MCF 10A (cell line): ENCODE results near the gene SH2D4B. TPM values are rescaled to one million over a fixed set of nuclear protein-coding genes. Genes with fewer than 3 reads are reported as not detected.

Experiments used
- BruUV-seq: library from RNA; stranded (reverse); fragments of 400-500 nt; replicated peaks from 2 replicates; lab custom pipeline; 2021; lab: Mats Ljungman, UMichigan
- CTCF ChIA-PET: fragments of 300-600 bp; sonication (Branson Sonifier 250); formaldehyde crosslinking; extraction: SDS; loops from one replicate; lab custom pipeline; 2021; ENCODE audit warnings: antibody characterized with exemption, inconsistent platforms; lab: Yijun Ruan, JAX
- POLR2A ChIA-PET: fragments of 300-600, 350-650 bp; sonication (Branson Sonifier 250); formaldehyde crosslinking; extraction: SDS; loops from one replicate; lab custom pipeline; 2020; ENCODE audit warnings: antibody characterized with exemption, inconsistent platforms; lab: Yijun Ruan, JAX
- DNase-seq: peaks from one replicate; pipeline ENCODE4 v3.0.0-alpha.2; 2018; ENCODE audit not compliant: unreplicated experiment
- H3K27ac Mint-ChIP-seq: one replicate; pipeline ENCODE4 v1.8.0; 2022; ENCODE audit warnings: mild to moderate bottlenecking, low read depth, mixed read lengths; ENCODE audit not compliant: unreplicated experiment
- H3K27me3 Mint-ChIP-seq: one replicate; pipeline ENCODE4 v1.8.0; 2022; ENCODE audit warnings: mixed read lengths; ENCODE audit not compliant: insufficient read depth, unreplicated experiment
- H3K36me3 Mint-ChIP-seq: one replicate; pipeline ENCODE4 v1.8.0; 2022; ENCODE audit warnings: mild to moderate bottlenecking, moderate library complexity, mixed read lengths; ENCODE audit not compliant: insufficient read depth, unreplicated experiment
- H3K4me1 Mint-ChIP-seq: one replicate; pipeline ENCODE4 v1.8.0; 2022; ENCODE audit warnings: mixed read lengths; ENCODE audit not compliant: insufficient read depth, unreplicated experiment
- H3K4me3 Mint-ChIP-seq: one replicate; pipeline ENCODE4 v1.8.0; 2022; ENCODE audit warnings: mild to moderate bottlenecking, moderate library complexity, mixed read lengths; ENCODE audit not compliant: unreplicated experiment
- H3K9me3 Mint-ChIP-seq: one replicate; pipeline ENCODE4 v1.8.0; 2022; ENCODE audit warnings: mixed read lengths; ENCODE audit not compliant: unreplicated experiment
- intact Hi-C: fragments of 100-400 bp; cut with micrococcal nuclease; formaldehyde crosslinking; loops from 2 replicates; pipeline ENCODE4 v1.14.1; 2022
- total RNA-seq: library from RNA; stranded (reverse); gene quantifications from 2 replicates; pipeline ENCODE4 v1.2.3, GENCODE V29; 2022
- TF ChIP-seq, protein P1 (sequence below): fragments of 200-600 bp; IDR thresholded peaks from one replicate; pipeline ENCODE4 v1.8.0; 2022; ENCODE audit warnings: antibody characterized with exemption, mild to moderate bottlenecking; ENCODE audit not compliant: unreplicated experiment

The SH2D4B gene
- total RNA-seq, 1 experiment from 2014 or later, result not detected

GRCh38 chr10:80685355-80685754, 147.7 kb downstream of the SH2D4B start:
- intact Hi-C loops, result no loop called here
- POLR2A ChIA-PET, result interaction anchor here (0.6 kb wide), 1 partner anchor 180 kb away, joined by 3 read pairs; no protein-coding TSS in a partner anchor
- TF ChIP-seq, protein P1, sequence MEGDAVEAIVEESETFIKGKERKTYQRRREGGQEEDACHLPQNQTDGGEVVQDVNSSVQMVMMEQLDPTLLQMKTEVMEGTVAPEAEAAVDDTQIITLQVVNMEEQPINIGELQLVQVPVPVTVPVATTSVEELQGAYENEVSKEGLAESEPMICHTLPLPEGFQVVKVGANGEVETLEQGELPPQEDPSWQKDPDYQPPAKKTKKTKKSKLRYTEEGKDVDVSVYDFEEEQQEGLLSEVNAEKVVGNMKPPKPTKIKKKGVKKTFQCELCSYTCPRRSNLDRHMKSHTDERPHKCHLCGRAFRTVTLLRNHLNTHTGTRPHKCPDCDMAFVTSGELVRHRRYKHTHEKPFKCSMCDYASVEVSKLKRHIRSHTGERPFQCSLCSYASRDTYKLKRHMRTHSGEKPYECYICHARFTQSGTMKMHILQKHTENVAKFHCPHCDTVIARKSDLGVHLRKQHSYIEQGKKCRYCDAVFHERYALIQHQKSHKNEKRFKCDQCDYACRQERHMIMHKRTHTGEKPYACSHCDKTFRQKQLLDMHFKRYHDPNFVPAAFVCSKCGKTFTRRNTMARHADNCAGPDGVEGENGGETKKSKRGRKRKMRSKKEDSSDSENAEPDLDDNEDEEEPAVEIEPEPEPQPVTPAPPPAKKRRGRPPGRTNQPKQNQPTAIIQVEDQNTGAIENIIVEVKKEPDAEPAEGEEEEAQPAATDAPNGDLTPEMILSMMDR, result no peak
- no peaks in the 10 kb centered on the region for H3K9me3 Mint-ChIP-seq
- H3K4me1 Mint-ChIP-seq, result no peaks in the 10 kb centered on the region
- no peak overlapping the region for H3K4me3 Mint-ChIP-seq
- CTCF ChIA-PET, result interaction anchor here (0.8 to 1.8 kb wide), 5 partner anchors 8 to 23 kb away, joined by 3 to 6 read pairs (median 3); no protein-coding TSS in a partner anchor
- H3K36me3 Mint-ChIP-seq, result no peaks in the 10 kb centered on the region
- peaks cover 15% of the 10 kb centered on the region for H3K27me3 Mint-ChIP-seq
- DNase-seq, result no peak
- BruUV-seq, result no TSS peak
- no peak overlapping the region for H3K27ac Mint-ChIP-seq

GRCh38 chr10:80686734-80687475, 149.2 kb downstream of the SH2D4B start:
- H3K36me3 Mint-ChIP-seq, result no peaks in the 10 kb centered on the region
- no peak for DNase-seq
- H3K27me3 Mint-ChIP-seq, result peaks cover 30% of the 10 kb centered on the region
- no TSS peak for BruUV-seq
- ChIA-PET POLR2A (no interaction called here), CTCF (interaction anchor here (0.6 to 1.1 kb wide), 7 partner anchors 11 to 509 kb away, joined by 3 to 5 read pairs (median 3); no protein-coding TSS in a partner anchor)
- intact Hi-C loops, result no loop called here
- TF ChIP-seq, protein P1, result no peak
- H3K4me3 Mint-ChIP-seq, result no peak overlapping the region
- no peaks in the 10 kb centered on the region for H3K9me3 Mint-ChIP-seq
- H3K4me1 Mint-ChIP-seq, result no peaks in the 10 kb centered on the region
- H3K27ac Mint-ChIP-seq, result no peak overlapping the region

DNA sequence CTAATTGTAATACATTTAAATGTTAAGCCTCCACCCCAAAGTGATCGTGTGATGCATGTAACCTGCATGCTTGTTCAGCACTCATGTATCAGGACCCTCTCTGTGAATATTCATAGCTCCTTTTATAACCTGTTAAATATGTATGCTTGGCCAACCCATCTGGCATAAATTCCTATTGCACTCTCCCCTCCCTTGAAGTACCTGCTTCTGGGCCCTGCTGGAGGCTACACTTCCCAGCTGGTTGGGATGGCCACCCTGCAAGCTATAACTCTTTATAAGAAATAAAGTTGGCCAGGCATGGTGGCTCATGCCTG, 149.7 kb downstream of the SH2D4B start:
- BruUV-seq, result no TSS peak
- H3K4me3 Mint-ChIP-seq, result no peak overlapping the region
- intact Hi-C loops, result no loop called here
- no peaks in the 10 kb centered on the region for H3K9me3 Mint-ChIP-seq
- no peaks in the 10 kb centered on the region for H3K4me1 Mint-ChIP-seq
- POLR2A ChIA-PET, result no interaction called here
- DNase-seq, result no peak
- TF ChIP-seq, protein P1, result no peak
- CTCF ChIA-PET, result interaction anchor here (0.6 to 1.0 kb wide), 6 partner anchors 10 to 508 kb away, joined by 3 to 5 read pairs (median 3); no protein-coding TSS in a partner anchor
- no peak overlapping the region for H3K27ac Mint-ChIP-seq
- peaks cover 36% of the 10 kb centered on the region for H3K27me3 Mint-ChIP-seq
- no peaks in the 10 kb centered on the region for H3K36me3 Mint-ChIP-seq

- intact Hi-C loops, result no loop called here
- H3K9me3 Mint-ChIP-seq, result no peaks in the 10 kb centered on the region
- DNase-seq, result no peak
- CTCF ChIA-PET, result interaction anchor here (1.4 kb wide), 1 partner anchor 28 kb away, joined by 6 read pairs; no protein-coding TSS in a partner anchor
- no TSS peak for BruUV-seq
- no peaks in the 10 kb centered on the region for H3K36me3 Mint-ChIP-seq
- H3K27me3 Mint-ChIP-seq, result peaks cover 42% of the 10 kb centered on the region
- TF ChIP-seq, protein P1, result no peak
- POLR2A ChIA-PET, result interaction anchor here (0.6 kb wide), 1 partner anchor 93 kb away, joined by 3 read pairs; no protein-coding TSS in a partner anchor
- H3K4me3 Mint-ChIP-seq, result no peak overlapping the region
- H3K27ac Mint-ChIP-seq, result no peak overlapping the region
- no peaks in the 10 kb centered on the region for H3K4me1 Mint-ChIP-seq
These were observed 152.7 kb downstream of the SH2D4B start for GRCh38 chr10:80690434-80690833.
